B cell (primary cell): ENCODE results near the gene ZNF763. TPM values are rescaled to one million over a fixed set of nuclear protein-coding genes. Genes with fewer than 3 reads are reported as not detected.

ENCODE experiments used
- ATAC-seq: fragments of 200-7000 bp; cut with Tn5 transposase; one replicate; pipeline ENCODE4 v1.10.0; 2021; ENCODE audit warnings: low read depth, mild to moderate bottlenecking, moderate number of reproducible peaks, moderate library complexity
- CTCF ChIA-PET: fragments of 350-600 bp; sonication (Branson Sonifier 250); formaldehyde crosslinking; loops from one replicate; lab custom pipeline; 2021; ENCODE audit warnings: antibody characterized with exemption, inconsistent platforms; lab: Charles Lee
- POLR2A ChIA-PET: fragments of 350-600 bp; sonication (Branson Sonifier 250); formaldehyde crosslinking; loops from one replicate; lab custom pipeline; 2021; ENCODE audit warnings: antibody characterized with exemption; lab: Charles Lee
- DNase-seq: peaks from one replicate; pipeline ENCODE4 v3.0.0; 2013
- H2AFZ ChIP-seq: 2 replicates; pipeline ENCODE4 v1.6.1; 2012; ENCODE audit warnings: mild to moderate bottlenecking, low read depth, low read length; ENCODE audit not compliant: insufficient read depth, poor library complexity, severe bottlenecking
- H3K27ac ChIP-seq, 2 donors: 1 replicate in 1 of 2; 2 replicates in 1 of 2; pipeline ENCODE4 v1.5.1; 2012 to 2013; ENCODE audit warnings: low read length in 2 of 2, mild to moderate bottlenecking in 2 of 2, moderate library complexity in 1 of 2
- H3K27me3 ChIP-seq, 4 experiments: fragments of 200-600 bp in 1 of 4; sonication (generic) in 1 of 4; replicated peaks in 1 of 4; 1 replicate in 2 of 4; 2 replicates in 2 of 4; pipeline versions ENCODE4 v1.6.1 to v1.7.0; 2013 to 2016; ENCODE audit warnings: low read length in 3 of 4, mild to moderate bottlenecking in 2 of 4, mixed read lengths in 1 of 4, moderate library complexity in 1 of 4; ENCODE audit not compliant: insufficient read depth in 4 of 4, control insufficient read depth in 3 of 4; ENCODE audit errors: control extremely low read depth in 1 of 4
- H3K36me3 ChIP-seq, 2 experiments: replicated peaks in 1 of 2; 1 replicate in 1 of 2; 2 replicates in 1 of 2; pipeline versions ENCODE4 v1.6.1 to v1.7.1; 2013; ENCODE audit warnings: low read length in 1 of 2; ENCODE audit not compliant: insufficient read depth in 2 of 2, control insufficient read depth in 1 of 2; ENCODE audit errors: control extremely low read depth in 1 of 2, extremely low read depth in 1 of 2
- H3K4me1 ChIP-seq, 2 donors: fragments of 200-600 bp in 1 of 2; sonication (generic) in 1 of 2; 1 replicate in 1 of 2; 2 replicates in 1 of 2; pipeline versions ENCODE4 v1.5.1 to v1.6.1; 2013 to 2017; ENCODE audit warnings: low read length in 2 of 2; ENCODE audit not compliant: control insufficient read depth in 2 of 2, insufficient read depth in 2 of 2
- H3K4me2 ChIP-seq: replicated peaks from 2 replicates; pipeline ENCODE3; 2012; ENCODE audit warnings: mild to moderate bottlenecking, low read depth, low read length; ENCODE audit not compliant: poor library complexity, severe bottlenecking
- H3K4me3 ChIP-seq, 5 experiments: fragments of 200-600 bp in 1 of 5; sonication (generic) in 1 of 5; 1 replicate in 3 of 5; 2 replicates in 2 of 5; pipeline versions ENCODE4 v1.5.1 to v1.7.0; 2011 to 2016; ENCODE audit warnings: low read length in 4 of 5, mild to moderate bottlenecking in 4 of 5, low read depth in 2 of 5, control low read depth in 1 of 5, moderate library complexity in 1 of 5; ENCODE audit not compliant: insufficient read depth in 1 of 5; ENCODE audit errors: control extremely low read depth in 1 of 5, extremely low read depth in 1 of 5
- H3K79me2 ChIP-seq: fragments of 200-600 bp; sonication (generic); one replicate; pipeline ENCODE4 v1.6.0; 2016; ENCODE audit warnings: low read length; ENCODE audit not compliant: control insufficient read depth, insufficient read depth
- H3K9ac ChIP-seq: fragments of 200-600 bp; sonication (generic); 2 replicates; pipeline ENCODE4 v1.6.1; 2017; ENCODE audit warnings: mild to moderate bottlenecking, low read length, moderate library complexity
- H3K9me3 ChIP-seq, 3 donors: one replicate each; pipeline versions ENCODE4 v1.6.1 to v1.7.1; 2013; ENCODE audit warnings: low read length in 2 of 3; ENCODE audit not compliant: control insufficient read depth in 2 of 3, insufficient read depth in 1 of 3; ENCODE audit errors: control extremely low read depth in 1 of 3
- H4K20me1 ChIP-seq: 2 replicates; pipeline ENCODE4 v1.6.0; 2012; ENCODE audit warnings: mild to moderate bottlenecking, low read length; ENCODE audit not compliant: insufficient read depth, control insufficient read depth, poor library complexity, severe bottlenecking
- H3K27ac Mint-ChIP-seq: one replicate; pipeline ENCODE4 v1.8.0; 2021; ENCODE audit warnings: mixed read lengths
- H3K27me3 Mint-ChIP-seq: one replicate; pipeline ENCODE4 v1.8.0; 2021; ENCODE audit warnings: mixed read lengths
- H3K4me1 Mint-ChIP-seq: one replicate; pipeline ENCODE4 v1.8.0; 2021; ENCODE audit warnings: mixed read lengths
- H3K4me3 Mint-ChIP-seq: one replicate; pipeline ENCODE4 v1.8.0; 2021; ENCODE audit warnings: mixed read lengths
- H3K9me3 Mint-ChIP-seq: one replicate; pipeline ENCODE4 v1.8.0; 2022; ENCODE audit warnings: mixed read lengths; ENCODE audit not compliant: insufficient read depth
- CTCF ChIP-seq: fragments of 200-600 bp; IDR thresholded peaks from one replicate; pipeline ENCODE4 v1.8.0; 2022; ENCODE audit warnings: antibody characterized with exemption, mild to moderate bottlenecking
- EZH2 ChIP-seq: IDR thresholded peaks from 2 replicates; pipeline ENCODE4 v1.6.1; 2012; ENCODE audit warnings: borderline replicate concordance, low read depth, mild to moderate bottlenecking, moderate library complexity, low read length; ENCODE audit not compliant: insufficient read depth, poor library complexity, severe bottlenecking
- WGBS: methylation state at CpG from one replicate; pipeline ENCODE4 v1.1.5; 2013; ENCODE audit warnings: missing lambda C conversion rate; ENCODE audit not compliant: insufficient coverage; 5-methylcytosine and 5-hydroxymethylcytosine counted together
- intact Hi-C: fragments of 100-400 bp; cut with micrococcal nuclease; formaldehyde crosslinking; loops from one replicate; pipeline ENCODE4 v1.10.0; 2022
- polyA plus RNA-seq: library from polyadenylated mRNA; depleted of rRNA; stranded (reverse); fragments of >200 nt; gene quantifications from 2 replicates; pipeline ENCODE4 v1.2.3, GENCODE V29; 2012
- total RNA-seq, 2 donors: library from RNA; stranded (reverse); fragments of 120-200 nt in 1 of 2; gene quantifications; 1 replicate in 1 of 2; 2 replicates in 1 of 2; pipeline versions ENCODE4 v1.2.3 to v1.2.4, GENCODE V29; 2013 to 2022

The ZNF763 gene
- total and polyA plus RNA-seq, 2 donors (not counting 1 experiment from before 2014, with no cell fraction given): 3.0 to 14.2 TPM

GRCh38 chr19:11978492-11979100 lies 13.8 kb downstream of the ZNF763 start:
- CTCF ChIA-PET: no interaction called here
- ATAC-seq (no peak), DNase-seq (no peak)
- Histone ChIP-seq H3K4me1 (peaks cover 3 to 7% of the 10 kb centered on the region in 2 donors), H3K9me3 (peaks cover 13 to 57% (median 49%) of the 10 kb centered on the region in 3 donors), H4K20me1 (no peaks in the 10 kb centered on the region), H3K79me2 (peaks cover 10% of the 10 kb centered on the region), H3K36me3 (peaks cover 8 to 18% of the 10 kb centered on the region in 2 experiments), H3K27ac (no peak overlapping the region), H2AFZ (no peak overlapping the region), H3K9ac (no peak overlapping the region), H3K27me3 (no peaks in the 10 kb centered on the region), H3K4me2 (no peak overlapping the region), H3K4me3 (no peak overlapping the region)
- no peak overlapping the region for H3K4me3 Mint-ChIP-seq
- no CpG with 5 or more reads among the region's 9 CpGs for WGBS
- no peak for TF ChIP-seq CTCF
- no peak for TF ChIP-seq EZH2
- intact Hi-C loops: no loop called here
- H3K27ac Mint-ChIP-seq: no peak overlapping the region
- peaks cover 15% of the 10 kb centered on the region for H3K9me3 Mint-ChIP-seq
- POLR2A ChIA-PET: no interaction called here
- no peaks in the 10 kb centered on the region for H3K27me3 Mint-ChIP-seq
- H3K4me1 Mint-ChIP-seq: peaks cover 6% of the 10 kb centered on the region

- Mint-ChIP-seq H3K27me3 (no peaks in the 10 kb centered on the region), H3K27ac (no peak overlapping the region), H3K4me3 (no peak overlapping the region), H3K9me3 (peaks cover 15% of the 10 kb centered on the region), H3K4me1 (peaks cover 6% of the 10 kb centered on the region)
- POLR2A ChIA-PET: interaction anchor here (0.6 kb wide), 1 partner anchor 181 kb away, joined by 4 read pairs; the partner anchor contains the start of gene ZNF491
- intact Hi-C loops: no loop called here
- no peak for DNase-seq
- Histone ChIP-seq H3K79me2 (peaks cover 10% of the 10 kb centered on the region), H4K20me1 (no peaks in the 10 kb centered on the region), H3K27me3 (no peaks in the 10 kb centered on the region), H3K9ac (no peak overlapping the region), H2AFZ (no peak overlapping the region), H3K27ac (no peak overlapping the region), H3K4me2 (no peak overlapping the region), H3K4me3 (no peak overlapping the region), H3K9me3 (peaks cover 13 to 57% (median 51%) of the 10 kb centered on the region in 3 donors), H3K4me1 (peaks cover 3 to 7% of the 10 kb centered on the region in 2 donors), H3K36me3 (peaks cover 8 to 18% of the 10 kb centered on the region in 2 experiments)
- 100% methylated on average over 2 of the region's 4 CpGs for WGBS
- CTCF ChIA-PET: interaction anchor here (1.5 kb wide), 1 partner anchor 9 kb away, joined by 4 read pairs; no protein-coding TSS in a partner anchor
- ATAC-seq: no peak
- no peak for TF ChIP-seq CTCF
- no peak for TF ChIP-seq EZH2
Observed at GRCh38 chr19:11979527-11979926, 14.7 kb downstream of the ZNF763 start.
